H1 (cell line): Measurements from ENCODE around the gene KSR2. TPM values are rescaled to one million over a fixed set of nuclear protein-coding genes. Genes with fewer than 3 reads are reported as not detected.

Experiments used
- CHD7 ChIP-seq: fragments of 300-600 bp; sonication (generic); IDR thresholded peaks from 2 replicates; pipeline ENCODE4 v1.7.1; 2012; ENCODE audit warnings: low read length, moderate library complexity, mild to moderate bottlenecking, inconsistent platforms; ENCODE audit not compliant: insufficient replicate concordance
- CTBP2 ChIP-seq: IDR thresholded peaks from 2 replicates; pipeline ENCODE4 v1.7.0; 2011; ENCODE audit warnings: borderline replicate concordance, mild to moderate bottlenecking, moderate library complexity, mixed read lengths, low read length; ENCODE audit not compliant: insufficient read depth, insufficient read length
- SIN3A ChIP-seq, 2 experiments: IDR thresholded peaks in 1 of 2; conservative IDR thresholded peaks in 1 of 2; 2 replicates each; pipeline ENCODE4 v1.6.1; 2011 to 2012; ENCODE audit warnings: low read length in 2 of 2, improper control_type of control experiment in 1 of 2, low read depth in 1 of 2, mild to moderate bottlenecking in 1 of 2
- SP4 ChIP-seq: IDR thresholded peaks from 2 replicates; pipeline ENCODE4 v1.6.1; 2012; ENCODE audit warnings: low read length, inconsistent platforms
- polyA plus RNA-seq, 7 experiments: library from polyadenylated mRNA; depleted of rRNA in 3 of 7; stranded (reverse) in 5 of 7; unstranded in 2 of 7; fragments of >200 nt in 5 of 7; fragments of 200-250 nt in 2 of 7; gene quantifications; 1 replicate in 5 of 7; 2 replicates in 1 of 7; 4 replicates in 1 of 7; pipeline versions ENCODE4 v1.2.1 to v1.2.3, GENCODE V29; 2011 to 2013; ENCODE audit warnings: missing spikeins in 2 of 7, mixed read lengths in 2 of 7
- total RNA-seq: library from RNA; stranded (reverse); fragmentation: NEBNext Ultra II Directional; extraction: Animal tissue kit (Norgen Biotek cat#: 25700); gene quantifications from 2 replicates; pipeline ENCODE4 v1.2.1, GENCODE V29; 2021

KSR2 gene
- total and polyA plus RNA-seq, 2 of the 8 experiments (the other 6 are each of a cell fraction or from before 2014, with no cell fraction given): 0.74 to 2.2 TPM

GRCh38 chr12:117506333-117506732 lies 462.5 kb downstream of the KSR2 start (continued):
- TF ChIP-seq CHD7 (no peak), SP4 (no peak), CTBP2 (no peak), SIN3A (conservative IDR thresholded peaks at IDR 0.05 in 1 of 2, IDR thresholded peaks at IDR 0.05 in 1 of 2; ENCODE audit: low read depth in 1 of 2, low read length in 2 of 2) (no peak)
